ENCODE measurements around the gene C1QTNF7. TPM values are rescaled to one million over a fixed set of nuclear protein-coding genes. Genes with fewer than 3 reads are reported as not detected.

The C1QTNF7 gene
- total RNA-seq, 1 experiment from 2014 or later = not detected

GRCh38 chr4:15488658-15489470 lies 61.0 kb downstream of the C1QTNF7 start:
- Mint-ChIP-seq H3K27ac (ENCODE audit: low read depth, unreplicated experiment) (no peak overlapping the region), H3K27me3 (ENCODE audit: insufficient read depth, unreplicated experiment) (no peaks in the 10 kb centered on the region), H3K4me3 (ENCODE audit: unreplicated experiment) (no peak overlapping the region), H3K4me1 (ENCODE audit: insufficient read depth, unreplicated experiment) (peaks cover 6% of the 10 kb centered on the region), H3K9me3 (ENCODE audit: unreplicated experiment) (peaks cover 29% of the 10 kb centered on the region), H3K36me3 (ENCODE audit: insufficient read depth, unreplicated experiment) (peaks cover 7% of the 10 kb centered on the region)
- intact Hi-C loops (cut with micrococcal nuclease) = no loop called here
- peak; percentile 57 for DNase-seq (ENCODE audit: unreplicated experiment)
- no TSS peak for BruUV-seq (replicated peaks)
- TF ChIP-seq, protein P1, sequence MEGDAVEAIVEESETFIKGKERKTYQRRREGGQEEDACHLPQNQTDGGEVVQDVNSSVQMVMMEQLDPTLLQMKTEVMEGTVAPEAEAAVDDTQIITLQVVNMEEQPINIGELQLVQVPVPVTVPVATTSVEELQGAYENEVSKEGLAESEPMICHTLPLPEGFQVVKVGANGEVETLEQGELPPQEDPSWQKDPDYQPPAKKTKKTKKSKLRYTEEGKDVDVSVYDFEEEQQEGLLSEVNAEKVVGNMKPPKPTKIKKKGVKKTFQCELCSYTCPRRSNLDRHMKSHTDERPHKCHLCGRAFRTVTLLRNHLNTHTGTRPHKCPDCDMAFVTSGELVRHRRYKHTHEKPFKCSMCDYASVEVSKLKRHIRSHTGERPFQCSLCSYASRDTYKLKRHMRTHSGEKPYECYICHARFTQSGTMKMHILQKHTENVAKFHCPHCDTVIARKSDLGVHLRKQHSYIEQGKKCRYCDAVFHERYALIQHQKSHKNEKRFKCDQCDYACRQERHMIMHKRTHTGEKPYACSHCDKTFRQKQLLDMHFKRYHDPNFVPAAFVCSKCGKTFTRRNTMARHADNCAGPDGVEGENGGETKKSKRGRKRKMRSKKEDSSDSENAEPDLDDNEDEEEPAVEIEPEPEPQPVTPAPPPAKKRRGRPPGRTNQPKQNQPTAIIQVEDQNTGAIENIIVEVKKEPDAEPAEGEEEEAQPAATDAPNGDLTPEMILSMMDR (IDR thresholded peaks at IDR 0.05; ENCODE audit: unreplicated experiment) = no peak
- ChIA-PET POLR2A (interaction anchor here (1.2 kb wide), 1 partner anchor 15 kb away, joined by 3 read pairs; no protein-coding TSS in a partner anchor), CTCF (interaction anchor here (0.7 to 1.2 kb wide), 5 partner anchors 9 to 73 kb away, joined by 3 to 4 read pairs (median 3); no protein-coding TSS in a partner anchor)

DNA sequence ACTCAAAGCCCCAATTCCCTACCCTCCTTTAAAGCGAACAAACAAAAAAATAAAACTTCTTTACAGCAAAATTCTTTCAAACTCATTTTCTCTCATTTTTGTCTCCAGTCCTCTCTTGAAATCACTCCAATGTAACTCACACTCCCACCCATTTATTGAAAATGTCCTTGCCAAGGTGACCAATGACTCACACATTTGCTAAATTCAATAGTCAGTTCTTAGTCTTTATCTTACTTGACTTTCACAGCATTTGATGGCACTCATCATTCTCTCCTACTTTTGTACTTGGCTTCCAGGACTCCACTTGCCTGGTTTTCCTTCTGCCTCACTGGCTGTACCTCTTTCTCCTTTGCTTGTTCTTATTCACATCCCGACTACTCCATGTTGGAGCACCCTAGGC lies 61.7 kb downstream of the C1QTNF7 start:
- TF ChIP-seq, protein P1 (IDR thresholded peaks at IDR 0.05; ENCODE audit: unreplicated experiment) = no peak
- no peaks in the 10 kb centered on the region for H3K27me3 Mint-ChIP-seq (ENCODE audit: insufficient read depth, unreplicated experiment)
- H3K4me1 Mint-ChIP-seq (ENCODE audit: insufficient read depth, unreplicated experiment) = peaks cover 6% of the 10 kb centered on the region
- H3K4me3 Mint-ChIP-seq (ENCODE audit: unreplicated experiment) = no peak overlapping the region
- H3K9me3 Mint-ChIP-seq (ENCODE audit: unreplicated experiment) = peaks cover 23% of the 10 kb centered on the region
- ChIA-PET CTCF (interaction anchor here (0.7 to 1.0 kb wide), 2 partner anchors 11 to 72 kb away, joined by 3 read pairs; no protein-coding TSS in a partner anchor), POLR2A (no interaction called here)
- intact Hi-C loops (cut with micrococcal nuclease) = no loop called here
- peaks cover 7% of the 10 kb centered on the region for H3K36me3 Mint-ChIP-seq (ENCODE audit: insufficient read depth, unreplicated experiment)
- no TSS peak for BruUV-seq (replicated peaks)
- H3K27ac Mint-ChIP-seq (ENCODE audit: low read depth, unreplicated experiment) = no peak overlapping the region
- DNase-seq (ENCODE audit: unreplicated experiment) = no peak

DNA sequence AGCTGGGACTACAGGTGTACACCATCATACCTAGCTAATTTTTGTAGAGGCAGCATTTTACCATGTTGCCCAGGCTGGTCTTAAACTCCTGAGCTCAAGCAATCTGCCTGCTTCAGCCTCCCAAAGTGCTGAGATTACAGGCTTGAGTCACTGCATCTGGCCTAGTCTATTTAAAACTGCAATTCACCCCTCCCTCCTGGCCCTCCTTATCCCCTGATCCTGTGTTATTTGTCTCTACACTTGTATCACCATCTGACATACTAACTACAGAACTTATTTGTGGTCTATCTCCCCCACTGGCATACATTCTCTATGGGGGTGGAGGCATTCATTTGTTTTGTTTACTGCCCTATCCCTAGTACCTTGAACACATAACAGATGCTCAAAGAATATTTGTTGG lies 65.6 kb downstream of the C1QTNF7 start:
- BruUV-seq (replicated peaks) = no TSS peak
- H3K27ac Mint-ChIP-seq (ENCODE audit: low read depth, unreplicated experiment) = no peak overlapping the region
- DNase-seq (ENCODE audit: unreplicated experiment) = no peak
- H3K36me3 Mint-ChIP-seq (ENCODE audit: insufficient read depth, unreplicated experiment) = no peaks in the 10 kb centered on the region
- intact Hi-C loops (cut with micrococcal nuclease) = no loop called here
- H3K9me3 Mint-ChIP-seq (ENCODE audit: unreplicated experiment) = peaks cover 15% of the 10 kb centered on the region
- ChIA-PET POLR2A (interaction anchor here (0.6 kb wide), 1 partner anchor 262 kb away, joined by 4 read pairs; no protein-coding TSS in a partner anchor), CTCF (interaction anchor here (1.8 kb wide), 1 partner anchor 13 kb away, joined by 7 read pairs; no protein-coding TSS in a partner anchor)
- TF ChIP-seq, protein P1 (IDR thresholded peaks at IDR 0.05; ENCODE audit: unreplicated experiment) = no peak
- no peak overlapping the region for H3K4me3 Mint-ChIP-seq (ENCODE audit: unreplicated experiment)
- no peaks in the 10 kb centered on the region for H3K27me3 Mint-ChIP-seq (ENCODE audit: insufficient read depth, unreplicated experiment)
- peaks cover 12% of the 10 kb centered on the region for H3K4me1 Mint-ChIP-seq (ENCODE audit: insufficient read depth, unreplicated experiment)

- ChIA-PET CTCF (interaction anchor here (0.6 to 1.1 kb wide), 2 partner anchors 18 to 898 kb away, joined by 3 read pairs; no protein-coding TSS in a partner anchor), POLR2A (no interaction called here)
- Mint-ChIP-seq H3K27ac (ENCODE audit: low read depth, unreplicated experiment) (no peak overlapping the region), H3K36me3 (ENCODE audit: insufficient read depth, unreplicated experiment) (no peaks in the 10 kb centered on the region), H3K9me3 (ENCODE audit: unreplicated experiment) (peaks cover 7% of the 10 kb centered on the region), H3K4me3 (ENCODE audit: unreplicated experiment) (no peak overlapping the region), H3K27me3 (ENCODE audit: insufficient read depth, unreplicated experiment) (no peaks in the 10 kb centered on the region), H3K4me1 (ENCODE audit: insufficient read depth, unreplicated experiment) (peaks cover 11% of the 10 kb centered on the region)
- intact Hi-C loops (cut with micrococcal nuclease) = no loop called here
- no peak for DNase-seq (ENCODE audit: unreplicated experiment)
- TF ChIP-seq, protein P1 (IDR thresholded peaks at IDR 0.05; ENCODE audit: unreplicated experiment) = no peak
- BruUV-seq (replicated peaks) = no TSS peak
Measured at GRCh38 chr4:15495621-15496020, 67.8 kb downstream of the C1QTNF7 start.

Other genes starting within 250 kb of the C1QTNF7 start
- 7.7 and 8.6 TPM in 2 replicates for gene CC2D2A, start 41.8 kb downstream of the C1QTNF7 start, total RNA-seq (2022)
- 68.0 and 96.8 TPM in 2 replicates for gene FBXL5, start 227.3 kb downstream of the C1QTNF7 start, total RNA-seq (2022)

Data from MCF 10A (cell line).